RWPE2 (cell line): Measurements from ENCODE around the gene IL25.

Experiments
- ATAC-seq: fragments of 200-7000 bp; cut with Tn5 transposase; 3 replicates; pipeline ENCODE4 v1.9.1; 2021; ENCODE audit warnings: low read depth
- DNase-seq: peaks from one replicate; pipeline ENCODE4 v3.0.0-alpha.2; 2020; ENCODE audit warnings: low spot score
- H3K27ac ChIP-seq: fragments of 450-650 bp; 2 replicates; pipeline ENCODE4 v1.5.1; 2017; ENCODE audit warnings: mild to moderate bottlenecking; ENCODE audit not compliant: poor library complexity, severe bottlenecking
- H3K27me3 ChIP-seq: fragments of 250-450 bp; sonication (Bioruptor Pico); 2 replicates; pipeline ENCODE4 v1.5.1; 2021; ENCODE audit warnings: mild to moderate bottlenecking, moderate library complexity; ENCODE audit not compliant: insufficient read depth, poor library complexity, severe bottlenecking
- H3K36me3 ChIP-seq: fragments of 250-450 bp; sonication (Bioruptor Pico); 2 replicates; pipeline ENCODE4 v1.5.1; 2020; ENCODE audit warnings: low read depth, mild to moderate bottlenecking, moderate library complexity
- H3K4me1 ChIP-seq: fragments of 250-450 bp; sonication (Bioruptor Pico); 2 replicates; pipeline ENCODE4 v1.5.1; 2021; ENCODE audit warnings: mild to moderate bottlenecking, moderate library complexity; ENCODE audit not compliant: insufficient read depth, poor library complexity, severe bottlenecking
- H3K4me3 ChIP-seq: fragments of 250-450 bp; sonication (Bioruptor Pico); 2 replicates; pipeline ENCODE4 v1.5.1; 2021; ENCODE audit warnings: mild to moderate bottlenecking, moderate library complexity; ENCODE audit not compliant: severe bottlenecking
- H3K9me3 ChIP-seq: fragments of 250-450 bp; sonication (Bioruptor Pico); 2 replicates; pipeline ENCODE4 v1.5.1; 2021; ENCODE audit warnings: mild to moderate bottlenecking, moderate library complexity; ENCODE audit not compliant: severe bottlenecking
- CTCF ChIP-seq: fragments of 450-650 bp; IDR thresholded peaks from one replicate; pipeline ENCODE4 v1.5.1; 2017; ENCODE audit warnings: mild to moderate bottlenecking, moderate library complexity; ENCODE audit not compliant: poor library complexity, severe bottlenecking

IL25 gene

GRCh38 chr14:23353433-23353780 lies 19.2 kb upstream of the IL25 start:
- DNase-seq: no peak
- Histone ChIP-seq H3K4me1 (no peaks in the 10 kb centered on the region), H3K9me3 (no peaks in the 10 kb centered on the region), H3K27me3 (no peaks in the 10 kb centered on the region), H3K4me3 (no peak overlapping the region), H3K27ac (no peak overlapping the region), H3K36me3 (no peaks in the 10 kb centered on the region)
- TF ChIP-seq CTCF: no peak
- ATAC-seq: no peak

GRCh38 chr14:23354990-23355389 lies 17.6 kb upstream of the IL25 start:
- ATAC-seq (no peak), DNase-seq (no peak)
- Histone ChIP-seq H3K9me3 (no peaks in the 10 kb centered on the region), H3K4me1 (no peaks in the 10 kb centered on the region), H3K27ac (no peak overlapping the region), H3K4me3 (no peak overlapping the region), H3K27me3 (no peaks in the 10 kb centered on the region), H3K36me3 (no peaks in the 10 kb centered on the region)
- TF ChIP-seq CTCF: no peak

- TF ChIP-seq CTCF: no peak
- H3K36me3 ChIP-seq: no peaks in the 10 kb centered on the region
- no peaks in the 10 kb centered on the region for H3K27me3 ChIP-seq
These were observed 16.7 kb upstream of the IL25 start for GRCh38 chr14:23355871-23356435.

GRCh38 chr14:23356662-23357061 lies 15.9 kb upstream of the IL25 start:
- H3K27ac ChIP-seq: no peak overlapping the region
- H3K27me3 ChIP-seq: no peaks in the 10 kb centered on the region
- no peaks in the 10 kb centered on the region for H3K36me3 ChIP-seq
- no peak overlapping the region for H3K4me3 ChIP-seq
- TF ChIP-seq CTCF: no peak
- no peak for ATAC-seq
- no peaks in the 10 kb centered on the region for H3K4me1 ChIP-seq
- DNase-seq: no peak
- no peaks in the 10 kb centered on the region for H3K9me3 ChIP-seq

More at GRCh38 chr14:23355871-23356435, 16.7 kb upstream of the IL25 start:
- no peak for DNase-seq
- no peak overlapping the region for H3K27ac ChIP-seq
- H3K4me3 ChIP-seq: no peak overlapping the region
- H3K4me1 ChIP-seq: no peaks in the 10 kb centered on the region
- no peak for ATAC-seq
- no peaks in the 10 kb centered on the region for H3K9me3 ChIP-seq

GRCh38 chr14:23357261-23357660 lies 15.3 kb upstream of the IL25 start:
- no peak for TF ChIP-seq CTCF
- Histone ChIP-seq H3K4me3 (no peak overlapping the region), H3K4me1 (no peaks in the 10 kb centered on the region), H3K27ac (no peak overlapping the region), H3K27me3 (no peaks in the 10 kb centered on the region), H3K9me3 (no peaks in the 10 kb centered on the region), H3K36me3 (no peaks in the 10 kb centered on the region)
- no peak for ATAC-seq
- DNase-seq: no peak
